K562 (cell line): ENCODE results near the gene LDLR. TPM values are rescaled to one million over a fixed set of nuclear protein-coding genes. Genes with fewer than 3 reads are reported as not detected.

Experiments
- BHLHE40 ChIP-seq: IDR thresholded peaks from 2 replicates; pipeline ENCODE4 v1.6.1; 2011; ENCODE audit warnings: low read length, improper control_type of control experiment
- CEBPB ChIP-seq: fragments of 450-650 bp; IDR thresholded peaks from 2 replicates; pipeline ENCODE4 v1.6.1; 2016; ENCODE audit warnings: missing genetic modification characterization, missing compliant biosample characterization
- ETV1 ChIP-seq: fragments of 450-650 bp; conservative IDR thresholded peaks from 2 replicates; pipeline ENCODE4 v1.6.1; 2016; ENCODE audit warnings: missing genetic modification characterization, control low read depth, low read depth, missing compliant biosample characterization
- GABPA ChIP-seq: fragments of 200-800 bp; sonication (Bioruptor generic); conservative IDR thresholded peaks from 2 replicates; pipeline ENCODE4 v1.6.1; 2016; ENCODE audit warnings: low read depth, missing genetic modification characterization, missing compliant biosample characterization
- IRF2 ChIP-seq: sonication (generic); formaldehyde crosslinking; IDR thresholded peaks from 2 replicates; pipeline ENCODE4 v1.8.1; 2022; ENCODE audit warnings: mild to moderate bottlenecking, missing genetic modification reagents
- MYC ChIP-seq, 2 experiments: fragments of 250-450 bp in 1 of 2; sonication (Bioruptor Pico) in 1 of 2; IDR thresholded peaks; 2 replicates each; pipeline versions ENCODE4 v1.5.1 to v1.6.1; 2012 to 2021; ENCODE audit warnings: low read depth in 2 of 2, borderline replicate concordance in 1 of 2, improper control_type of control experiment in 1 of 2, low read length in 1 of 2, mild to moderate bottlenecking in 1 of 2, moderate library complexity in 1 of 2
- NBN ChIP-seq: fragments of 450-650 bp; IDR thresholded peaks from 2 replicates; pipeline ENCODE4 v1.6.1; 2016; ENCODE audit warnings: low read depth, mild to moderate bottlenecking
- RFX5 ChIP-seq: IDR thresholded peaks from 2 replicates; pipeline ENCODE4 v1.6.1; 2011; ENCODE audit warnings: low read depth, mild to moderate bottlenecking, improper control_type of control experiment, low read length
- SIN3B ChIP-seq: fragments of 450-650 bp; IDR thresholded peaks from 2 replicates; pipeline ENCODE4 v1.6.1; 2017; ENCODE audit warnings: low read depth, mild to moderate bottlenecking, moderate library complexity
- SMAD4 ChIP-seq: fragments of 250-450 bp; sonication (Bioruptor Pico); conservative IDR thresholded peaks from 2 replicates; pipeline ENCODE4 v1.8.0; 2021; ENCODE audit warnings: inconsistent platforms, mild to moderate bottlenecking, moderate library complexity
- SMARCE1 ChIP-seq: fragments of 450-650 bp; IDR thresholded peaks from 2 replicates; pipeline ENCODE4 v1.7.1; 2016; ENCODE audit warnings: mild to moderate bottlenecking
- ZKSCAN8 ChIP-seq: fragments of 200-800 bp; sonication (Bioruptor generic); IDR thresholded peaks from 2 replicates; pipeline ENCODE4 v1.6.1; 2016; ENCODE audit warnings: missing genetic modification characterization, missing compliant biosample characterization
- ZNF140 ChIP-seq: fragments of 250-450 bp; sonication (Bioruptor Pico); IDR thresholded peaks from 2 replicates; pipeline ENCODE4 v1.8.0; 2021; ENCODE audit warnings: moderate library complexity, mild to moderate bottlenecking, inconsistent platforms
- ZNF76 ChIP-seq: fragments of 250-450 bp; sonication (Bioruptor Pico); IDR thresholded peaks from 2 replicates; pipeline ENCODE4 v1.4.0; 2020; ENCODE audit warnings: mild to moderate bottlenecking, moderate library complexity, borderline replicate concordance
- polyA plus RNA-seq, 8 experiments: library from polyadenylated mRNA; depleted of rRNA in 4 of 8; stranded (reverse) in 5 of 8; unstranded in 3 of 8; fragments of >200 nt; fragmentation: Nextera tagmentation in 2 of 8; fragmentation: Illumina TruSeq in 1 of 8; extraction: Ambion mirVana in 2 of 8; extraction: Trizol in 1 of 8; gene quantifications; 2 replicates each; pipeline versions ENCODE4 v1.2.1 to v1.2.3, GENCODE V29; 2011 to 2014; ENCODE audit warnings: inconsistent platforms in 1 of 8, missing spikeins in 1 of 8
- total RNA-seq, 7 experiments: library from RNA; depleted of rRNA in 6 of 7; stranded (reverse); fragments of >200 nt in 6 of 7; fragmentation: Illumina TruSeq in 2 of 7; extraction: Trizol in 2 of 7; gene quantifications; 2 replicates each; pipeline versions ENCODE4 v1.2.1 to v1.2.3, GENCODE V29; 2011 to 2021; ENCODE audit warnings: low replicate concordance in 1 of 7
- TF ChIP-seq, protein P1 (sequence below): fragments of 450-650 bp; IDR thresholded peaks from 2 replicates; pipeline ENCODE4 v1.6.1; 2016; ENCODE audit warnings: missing biosample characterization, missing genetic modification characterization
- TF ChIP-seq, protein P2 (sequence below), 2 experiments: fragments of 450-650 bp in 1 of 2; sonication (generic) in 1 of 2; formaldehyde crosslinking in 1 of 2; IDR thresholded peaks in 1 of 2; conservative IDR thresholded peaks in 1 of 2; 2 replicates each; pipeline versions ENCODE4 v1.6.1 to v1.8.1; 2016 to 2023; ENCODE audit warnings: mild to moderate bottlenecking in 2 of 2, moderate library complexity in 2 of 2, inconsistent platforms in 1 of 2, missing genetic modification reagents in 1 of 2
- TF ChIP-seq, protein P3 (sequence below): fragments of 250-450 bp; sonication (Bioruptor Pico); IDR thresholded peaks from 2 replicates; pipeline ENCODE4 v1.8.0; 2022; ENCODE audit warnings: moderate library complexity, mild to moderate bottlenecking, inconsistent platforms
- TF ChIP-seq, protein P4 (sequence below): sonication (generic); formaldehyde crosslinking; IDR thresholded peaks from 2 replicates; pipeline ENCODE4 v1.8.1; 2023; ENCODE audit warnings: mild to moderate bottlenecking, missing genetic modification reagents, moderate library complexity
- TF ChIP-seq, protein P5 (sequence below): fragments of 450-650 bp; IDR thresholded peaks from 2 replicates; pipeline ENCODE4 v1.7.0; 2016; ENCODE audit warnings: borderline replicate concordance

The LDLR gene
- total and polyA plus RNA-seq, 9 of the 15 experiments (the other 6 are each of a cell fraction or from before 2014, with no cell fraction given): 19.9 to 114 (median 56.3) TPM

DNA sequence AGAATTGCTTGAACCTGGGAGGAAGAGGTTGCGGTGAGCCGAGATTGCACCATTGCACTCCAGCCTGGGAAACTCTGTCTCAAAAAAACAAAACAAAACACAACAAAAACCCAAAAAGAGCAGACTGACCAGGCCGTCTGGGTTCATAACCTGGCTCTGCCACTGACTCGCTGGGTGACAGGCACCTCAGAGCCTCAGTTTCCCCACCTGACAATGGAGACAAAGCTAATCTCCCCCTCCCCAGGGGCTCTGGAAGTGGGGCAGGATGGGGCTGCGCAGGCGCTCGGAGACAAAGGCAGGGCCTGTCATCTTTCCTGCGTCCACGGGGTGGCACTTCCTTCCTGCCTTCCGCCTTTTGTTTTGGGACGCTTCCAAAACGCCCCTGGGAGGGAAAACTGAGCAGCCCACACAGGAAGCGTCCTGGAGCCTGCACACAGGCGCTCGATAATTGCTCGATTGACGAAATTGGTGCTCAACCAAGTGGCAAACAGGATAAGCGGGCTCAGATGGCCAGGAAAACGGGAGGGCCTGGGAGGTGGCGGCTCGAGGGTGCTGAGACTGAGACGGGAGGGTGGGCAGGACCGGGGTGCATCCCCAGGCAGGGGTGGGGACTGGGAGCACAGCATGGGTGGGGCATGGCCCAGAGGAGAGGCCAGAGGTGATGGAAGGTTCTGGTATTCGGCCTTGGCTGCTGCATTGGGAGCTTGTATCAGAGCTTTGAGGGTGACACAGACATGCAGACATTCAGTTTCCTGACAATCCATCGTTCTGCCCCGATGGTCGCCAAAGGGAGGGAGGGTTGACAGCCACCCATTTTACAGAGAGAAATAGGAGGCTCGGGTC is 48.5 kb downstream of the LDLR start (continued):
- TF ChIP-seq, protein P1, sequence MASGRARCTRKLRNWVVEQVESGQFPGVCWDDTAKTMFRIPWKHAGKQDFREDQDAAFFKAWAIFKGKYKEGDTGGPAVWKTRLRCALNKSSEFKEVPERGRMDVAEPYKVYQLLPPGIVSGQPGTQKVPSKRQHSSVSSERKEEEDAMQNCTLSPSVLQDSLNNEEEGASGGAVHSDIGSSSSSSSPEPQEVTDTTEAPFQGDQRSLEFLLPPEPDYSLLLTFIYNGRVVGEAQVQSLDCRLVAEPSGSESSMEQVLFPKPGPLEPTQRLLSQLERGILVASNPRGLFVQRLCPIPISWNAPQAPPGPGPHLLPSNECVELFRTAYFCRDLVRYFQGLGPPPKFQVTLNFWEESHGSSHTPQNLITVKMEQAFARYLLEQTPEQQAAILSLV (tag): no peak
- peak; percentile 60 for TF ChIP-seq GABPA
- 0 out of 2 replicates have a peak, but pooled peaks have one; percentile 28 for TF ChIP-seq SMAD4
- 0 out of 2 replicates have a peak, but pooled peaks have one; percentile 44 for TF ChIP-seq SMARCE1
- TF ChIP-seq ZNF76: no peak
- TF ChIP-seq NBN: 0 out of 2 replicates have a peak, but pooled peaks have one; percentile 21
- TF ChIP-seq, protein P2, sequence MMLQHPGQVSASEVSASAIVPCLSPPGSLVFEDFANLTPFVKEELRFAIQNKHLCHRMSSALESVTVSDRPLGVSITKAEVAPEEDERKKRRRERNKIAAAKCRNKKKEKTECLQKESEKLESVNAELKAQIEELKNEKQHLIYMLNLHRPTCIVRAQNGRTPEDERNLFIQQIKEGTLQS (IDR thresholded peaks at IDR 0.05): no peak
- TF ChIP-seq, protein P2 (CRISPR knock-in tag; conservative IDR thresholded peaks at IDR 0.05): no peak
- TF ChIP-seq, protein P3, sequence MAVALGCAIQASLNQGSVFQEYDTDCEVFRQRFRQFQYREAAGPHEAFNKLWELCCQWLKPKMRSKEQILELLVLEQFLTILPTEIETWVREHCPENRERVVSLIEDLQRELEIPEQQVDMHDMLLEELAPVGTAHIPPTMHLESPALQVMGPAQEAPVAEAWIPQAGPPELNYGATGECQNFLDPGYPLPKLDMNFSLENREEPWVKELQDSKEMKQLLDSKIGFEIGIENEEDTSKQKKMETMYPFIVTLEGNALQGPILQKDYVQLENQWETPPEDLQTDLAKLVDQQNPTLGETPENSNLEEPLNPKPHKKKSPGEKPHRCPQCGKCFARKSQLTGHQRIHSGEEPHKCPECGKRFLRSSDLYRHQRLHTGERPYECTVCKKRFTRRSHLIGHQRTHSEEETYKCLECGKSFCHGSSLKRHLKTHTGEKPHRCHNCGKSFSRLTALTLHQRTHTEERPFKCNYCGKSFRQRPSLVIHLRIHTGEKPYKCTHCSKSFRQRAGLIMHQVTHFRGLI (CRISPR knock-in tag): no peak
- peak; percentile 66 for TF ChIP-seq CEBPB (tag)
- TF ChIP-seq RFX5: no peak
- peak; percentile 92 for TF ChIP-seq ZKSCAN8
- no peak for TF ChIP-seq ZNF140
- peak; percentile 88 for TF ChIP-seq ETV1
- no peak for TF ChIP-seq IRF2 (CRISPR knock-in tag)
- TF ChIP-seq, protein P4, sequence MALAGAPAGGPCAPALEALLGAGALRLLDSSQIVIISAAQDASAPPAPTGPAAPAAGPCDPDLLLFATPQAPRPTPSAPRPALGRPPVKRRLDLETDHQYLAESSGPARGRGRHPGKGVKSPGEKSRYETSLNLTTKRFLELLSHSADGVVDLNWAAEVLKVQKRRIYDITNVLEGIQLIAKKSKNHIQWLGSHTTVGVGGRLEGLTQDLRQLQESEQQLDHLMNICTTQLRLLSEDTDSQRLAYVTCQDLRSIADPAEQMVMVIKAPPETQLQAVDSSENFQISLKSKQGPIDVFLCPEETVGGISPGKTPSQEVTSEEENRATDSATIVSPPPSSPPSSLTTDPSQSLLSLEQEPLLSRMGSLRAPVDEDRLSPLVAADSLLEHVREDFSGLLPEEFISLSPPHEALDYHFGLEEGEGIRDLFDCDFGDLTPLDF (CRISPR knock-in tag): no peak
- TF ChIP-seq BHLHE40: 0 out of 2 replicates have a peak, but pooled peaks have one; percentile 29
- TF ChIP-seq SIN3B: no peak
- TF ChIP-seq MYC (IDR thresholded peaks at IDR 0.05; ENCODE audit: low read depth, low read length): peak; percentile 74
- no peak for TF ChIP-seq MYC (CRISPR knock-in tag; IDR thresholded peaks at IDR 0.05; ENCODE audit: borderline replicate concordance, low read depth)
- TF ChIP-seq, protein P5, sequence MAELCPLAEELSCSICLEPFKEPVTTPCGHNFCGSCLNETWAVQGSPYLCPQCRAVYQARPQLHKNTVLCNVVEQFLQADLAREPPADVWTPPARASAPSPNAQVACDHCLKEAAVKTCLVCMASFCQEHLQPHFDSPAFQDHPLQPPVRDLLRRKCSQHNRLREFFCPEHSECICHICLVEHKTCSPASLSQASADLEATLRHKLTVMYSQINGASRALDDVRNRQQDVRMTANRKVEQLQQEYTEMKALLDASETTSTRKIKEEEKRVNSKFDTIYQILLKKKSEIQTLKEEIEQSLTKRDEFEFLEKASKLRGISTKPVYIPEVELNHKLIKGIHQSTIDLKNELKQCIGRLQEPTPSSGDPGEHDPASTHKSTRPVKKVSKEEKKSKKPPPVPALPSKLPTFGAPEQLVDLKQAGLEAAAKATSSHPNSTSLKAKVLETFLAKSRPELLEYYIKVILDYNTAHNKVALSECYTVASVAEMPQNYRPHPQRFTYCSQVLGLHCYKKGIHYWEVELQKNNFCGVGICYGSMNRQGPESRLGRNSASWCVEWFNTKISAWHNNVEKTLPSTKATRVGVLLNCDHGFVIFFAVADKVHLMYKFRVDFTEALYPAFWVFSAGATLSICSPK: no peak
